D721Med (cell line): ENCODE results near the gene TGFB3.

Experiments used
- DNase-seq: peaks from one replicate; pipeline ENCODE4 v3.0.0; 2011; ENCODE audit warnings: low spot score; ENCODE audit not compliant: insufficient read length
- FAIRE-seq: peaks from 2 replicates; lab custom pipeline; 2011; peaks lifted over from hg19 to GRCh38; lab: Jason Lieb, UNC
- CTCF ChIP-seq: IDR thresholded peaks from 2 replicates; pipeline ENCODE4 v1.5.1; 2012; ENCODE audit warnings: mild to moderate bottlenecking, control low read depth; ENCODE audit not compliant: insufficient read depth; ENCODE audit errors: missing control alignments

Gene TGFB3

GRCh38 chr14:75917946-75918335 lies 63.9 kb downstream of the TGFB3 start:
- no peak for TF ChIP-seq CTCF
- DNase-seq (no peak), FAIRE-seq (no peak)

- DNase-seq (no peak), FAIRE-seq (no peak)
- TF ChIP-seq CTCF: no peak
Observed at GRCh38 chr14:75917322-75917945, 64.4 kb downstream of the TGFB3 start.

GRCh38 chr14:75915045-75915444 lies 66.8 kb downstream of the TGFB3 start:
- FAIRE-seq: no peak
- no peak for DNase-seq
- no peak for TF ChIP-seq CTCF

- TF ChIP-seq CTCF: no peak
- FAIRE-seq: no peak
Observed at GRCh38 chr14:75913183-75913582, 68.6 kb downstream of the TGFB3 start.

GRCh38 chr14:75911883-75912282 lies 69.9 kb downstream of the TGFB3 start:
- DNase-seq: no peak
- FAIRE-seq: no peak
- TF ChIP-seq CTCF: no peak

More at GRCh38 chr14:75913183-75913582, 68.6 kb downstream of the TGFB3 start:
- no peak for DNase-seq

- no peak for FAIRE-seq
- TF ChIP-seq CTCF: no peak
- no peak for DNase-seq
Observed at GRCh38 chr14:75910048-75910447, 71.7 kb downstream of the TGFB3 start.

GRCh38 chr14:75909630-75910029 lies 72.2 kb downstream of the TGFB3 start:
- no peak for FAIRE-seq
- TF ChIP-seq CTCF: no peak

More at GRCh38 chr14:75909630-75910029, 72.2 kb downstream of the TGFB3 start:
- no peak for DNase-seq
